NCI-H1417 treated with DMSO at 0.1 percent for 48 hours (cell line): ENCODE data around the gene RASSF1.
A peak's percentile ranks its signal among the peaks of the same experiment; 100 is the strongest.

Source experiments
- DNase-seq: peaks from one replicate; lab custom pipeline; 2025; lab: John Stamatoyannopoulos, UW

RASSF1 gene

DNA sequence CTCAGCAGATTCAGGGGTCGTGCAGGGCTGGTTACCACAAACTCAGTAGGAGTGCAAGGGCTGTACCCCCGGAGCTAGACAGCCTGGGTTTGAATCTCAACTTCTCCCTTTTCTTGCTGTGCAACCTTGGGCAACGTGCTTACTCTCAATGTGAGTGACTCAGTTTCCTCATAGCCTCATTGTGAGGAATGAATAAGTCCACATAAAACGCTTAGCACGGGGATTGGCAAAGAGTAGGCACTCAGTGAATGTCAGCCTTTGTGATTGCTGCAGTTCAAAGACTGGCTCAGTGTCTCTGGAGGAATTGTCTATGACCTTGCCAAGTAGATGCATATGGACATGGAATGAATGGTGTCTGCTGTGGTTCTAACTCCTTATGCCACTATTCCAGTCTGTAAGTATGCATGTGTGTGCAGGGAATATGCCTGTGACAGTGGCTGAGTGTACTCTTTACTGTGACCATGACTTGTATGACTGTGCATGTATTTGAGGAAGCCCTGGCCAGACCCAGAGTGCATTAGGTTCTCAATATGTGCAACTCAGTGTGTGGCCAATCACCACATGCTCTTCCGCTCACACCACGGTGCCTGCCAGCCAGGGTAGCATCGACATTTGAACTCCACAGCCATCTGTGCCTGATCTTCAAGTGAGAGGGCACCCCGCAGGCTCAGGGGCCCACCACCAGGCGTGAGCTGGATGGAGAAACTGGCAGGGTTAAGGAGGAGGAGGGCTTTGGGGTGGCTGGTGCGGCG, 40.5 kb downstream of the RASSF1 start:
- DNase-seq = no peak

DNA sequence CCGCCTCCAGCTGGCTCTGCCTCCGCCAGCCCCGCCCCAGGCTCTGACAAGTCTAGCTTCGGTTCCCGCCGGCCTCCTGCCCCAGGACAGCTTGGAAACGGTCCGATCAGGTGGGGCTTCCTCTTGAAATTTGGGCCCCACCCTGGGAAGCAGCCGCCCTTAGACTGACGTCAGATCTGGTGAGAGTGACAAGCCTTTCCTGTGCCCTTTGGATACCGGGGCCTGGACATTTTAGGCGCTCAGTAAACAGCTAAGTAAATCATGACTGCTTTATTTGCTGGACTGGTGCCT, 41.1 kb downstream of the RASSF1 start:
- no peak for DNase-seq

DNA sequence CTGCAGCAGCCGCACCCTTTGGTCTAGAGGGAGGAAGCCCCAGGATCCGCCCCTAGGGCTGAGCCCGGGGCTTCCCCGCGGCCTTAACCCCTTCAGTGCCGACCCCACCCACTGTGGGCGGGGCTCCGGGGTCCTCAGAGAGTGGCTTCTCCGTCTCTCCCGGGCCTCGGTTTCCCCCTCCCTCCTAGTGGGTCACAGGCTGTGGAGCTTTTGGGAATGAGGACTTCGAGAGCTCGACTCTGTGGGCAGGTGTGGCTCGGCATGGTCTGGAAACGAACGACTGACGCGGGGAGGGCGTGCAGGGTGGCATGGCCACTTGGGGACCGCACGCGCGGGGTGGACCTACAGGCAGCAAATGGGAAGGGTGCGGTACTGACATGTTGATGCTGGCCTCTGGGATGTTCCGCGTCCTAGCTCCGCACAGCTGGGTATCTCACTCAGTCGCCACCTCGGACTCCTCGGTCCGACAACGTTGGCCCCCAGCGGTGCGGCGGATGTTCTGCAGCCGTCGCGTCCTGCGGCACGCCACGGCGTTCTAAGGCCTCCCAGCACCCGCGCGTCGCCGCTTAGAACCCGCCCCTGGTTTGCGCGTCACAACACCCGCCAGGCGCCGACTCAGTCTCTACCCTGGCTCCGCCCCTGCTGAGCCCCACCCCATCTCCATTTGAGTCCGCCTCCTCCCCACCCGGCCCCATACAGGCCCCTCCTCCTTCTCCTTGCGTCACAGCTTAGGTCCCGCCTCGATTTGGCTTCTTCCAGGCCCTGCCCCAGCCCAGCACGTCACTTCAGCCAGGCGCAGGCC, 41.6 kb downstream of the RASSF1 start, which contains the start of the genes HYAL3 and NAA80:
HYAL3 (minus strand) TSS at position 570 of the 802 bp plus-strand sequence. CDS start 3,803 bp downstream, outside the sequence.
NAA80 (minus strand) TSS at position 570 of the 802 bp plus-strand sequence. CDS start 1,942 bp downstream, outside the sequence.
- peak; percentile 69 for DNase-seq

DNA sequence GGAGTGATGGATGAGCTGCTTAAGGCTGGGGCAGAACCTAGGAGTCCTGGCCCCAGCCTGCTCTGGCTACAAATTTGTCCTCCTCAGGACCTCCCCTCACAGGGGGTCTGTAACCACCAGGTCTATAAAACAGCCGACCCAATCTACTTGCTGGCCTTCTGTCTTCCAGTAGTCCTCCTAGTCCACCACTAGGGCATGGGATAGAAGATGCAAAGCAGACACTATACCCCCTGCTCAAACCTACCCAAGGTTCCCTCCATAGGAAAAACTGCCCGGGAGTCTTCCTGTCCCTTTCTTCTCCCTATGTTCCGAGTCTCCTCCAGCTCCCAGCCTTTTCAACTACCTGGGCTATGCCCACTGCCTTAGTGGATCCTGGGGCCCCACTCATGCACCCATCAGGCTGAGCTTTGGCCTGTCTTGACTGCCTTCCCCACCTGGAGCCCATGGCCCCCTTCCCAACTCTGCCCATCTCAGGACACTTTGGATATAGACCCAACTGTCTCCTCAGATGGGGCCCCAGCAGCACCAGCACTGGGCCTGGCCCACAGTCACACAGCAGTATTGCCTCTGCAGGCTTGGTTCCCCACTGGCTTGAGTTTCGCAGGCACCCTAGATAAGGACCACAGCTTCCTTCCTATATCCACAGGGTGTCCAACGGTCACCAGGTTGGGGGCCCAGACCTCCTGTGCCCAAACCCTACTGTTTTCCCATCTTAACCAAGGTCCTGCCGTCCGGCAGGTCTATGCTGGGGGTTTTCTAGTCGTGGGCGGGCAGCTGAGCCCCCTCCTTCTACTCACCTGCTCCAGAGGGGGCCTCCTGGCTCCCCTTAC, 42.5 kb downstream of the RASSF1 start:
- no peak for DNase-seq

DNA sequence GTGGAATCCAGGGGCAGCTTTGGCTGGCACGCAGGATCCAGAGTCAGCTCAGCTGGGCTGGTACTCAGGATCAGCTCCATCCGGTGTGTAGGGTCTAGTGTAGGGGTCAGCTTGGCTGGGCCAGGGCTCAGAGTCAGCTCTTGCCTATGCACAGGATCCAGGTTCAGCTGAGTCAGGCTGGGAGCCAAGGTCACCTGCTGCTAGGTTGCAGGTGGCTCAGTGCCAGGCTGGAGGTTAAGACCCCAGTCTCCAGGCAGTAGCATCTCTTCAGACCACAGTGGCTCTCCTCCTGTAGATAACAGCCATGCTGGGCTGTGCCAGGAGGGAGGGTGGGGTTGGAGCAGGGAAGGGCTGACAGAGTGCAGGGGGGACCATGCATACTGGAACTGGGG, 43.3 kb downstream of the RASSF1 start:
- no peak for DNase-seq

DNA sequence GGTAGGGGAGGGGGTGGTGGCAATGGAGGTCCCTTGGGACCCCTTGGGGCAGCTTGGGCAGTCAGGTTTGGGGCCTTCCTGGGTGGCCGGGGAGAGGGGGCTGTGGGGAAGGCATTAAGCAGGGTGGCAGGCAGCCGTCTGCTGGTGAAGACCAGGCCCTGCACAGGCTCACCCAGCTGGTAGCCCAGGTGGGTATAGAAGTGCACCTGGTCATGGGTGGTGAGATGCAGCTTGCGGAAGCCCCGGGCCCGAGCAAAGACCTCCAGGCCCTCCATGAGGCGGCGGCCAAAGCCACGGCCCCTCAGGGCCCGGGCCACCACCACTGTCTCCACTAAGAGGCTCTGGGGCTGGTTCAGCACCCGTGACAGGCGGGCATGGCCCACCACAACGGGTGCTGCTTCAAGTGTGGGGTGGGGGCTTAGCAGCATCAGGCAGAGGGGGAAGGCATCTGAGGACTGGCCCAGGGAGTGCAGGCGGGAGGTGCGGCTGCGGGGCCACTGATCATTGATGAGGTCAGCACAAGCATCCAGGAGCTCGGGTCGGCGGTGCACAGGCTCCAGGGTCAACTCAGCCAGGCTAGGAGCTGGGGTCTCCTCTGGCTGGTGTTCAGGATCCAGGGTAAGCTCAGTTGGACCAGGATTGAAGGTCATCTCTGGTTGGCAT, 43.8 kb downstream of the RASSF1 start:
- DNase-seq = no peak

DNA sequence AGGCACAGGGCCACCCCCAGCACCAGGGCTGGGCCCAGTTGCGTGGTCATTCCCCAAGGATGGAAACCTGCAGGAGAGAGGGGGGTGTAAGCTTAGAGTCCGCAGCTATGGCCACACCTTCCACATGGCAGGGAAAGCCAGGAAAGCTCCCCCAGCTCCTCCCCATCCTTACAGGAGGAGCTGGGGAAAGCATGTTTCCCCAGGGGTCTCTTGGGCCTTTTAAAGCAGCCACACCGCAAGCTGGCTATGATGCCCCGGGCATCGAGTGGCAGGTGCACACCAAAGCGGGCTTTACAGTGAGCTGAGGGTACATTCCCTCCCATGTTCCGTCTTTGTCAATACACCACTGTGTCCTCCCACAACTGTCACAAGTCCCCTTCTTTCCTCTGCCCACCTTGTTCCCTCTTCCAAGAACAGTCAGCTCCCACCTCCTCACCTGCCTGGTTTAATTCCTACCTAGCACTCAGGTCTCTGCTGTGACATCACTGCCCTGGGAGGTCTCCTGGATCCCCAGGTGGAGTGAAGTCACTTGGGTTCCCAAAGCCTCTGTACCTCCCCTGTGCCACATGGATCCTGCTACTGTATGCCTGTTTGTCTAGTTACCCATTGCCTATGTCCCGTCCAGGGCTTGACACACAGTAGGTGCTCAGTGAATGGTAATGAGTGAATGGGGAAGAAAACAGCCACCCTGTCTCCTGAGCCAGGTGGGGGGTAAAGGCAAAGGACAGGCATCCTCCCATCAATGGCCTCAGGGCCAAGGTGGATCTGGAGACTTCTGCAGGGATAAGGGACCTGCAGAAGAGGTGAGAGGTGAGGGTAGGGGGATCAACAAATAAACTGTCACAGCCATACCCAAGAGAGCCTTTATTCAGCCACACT, 44.8 kb downstream of the RASSF1 start:
- no peak for DNase-seq

DNA sequence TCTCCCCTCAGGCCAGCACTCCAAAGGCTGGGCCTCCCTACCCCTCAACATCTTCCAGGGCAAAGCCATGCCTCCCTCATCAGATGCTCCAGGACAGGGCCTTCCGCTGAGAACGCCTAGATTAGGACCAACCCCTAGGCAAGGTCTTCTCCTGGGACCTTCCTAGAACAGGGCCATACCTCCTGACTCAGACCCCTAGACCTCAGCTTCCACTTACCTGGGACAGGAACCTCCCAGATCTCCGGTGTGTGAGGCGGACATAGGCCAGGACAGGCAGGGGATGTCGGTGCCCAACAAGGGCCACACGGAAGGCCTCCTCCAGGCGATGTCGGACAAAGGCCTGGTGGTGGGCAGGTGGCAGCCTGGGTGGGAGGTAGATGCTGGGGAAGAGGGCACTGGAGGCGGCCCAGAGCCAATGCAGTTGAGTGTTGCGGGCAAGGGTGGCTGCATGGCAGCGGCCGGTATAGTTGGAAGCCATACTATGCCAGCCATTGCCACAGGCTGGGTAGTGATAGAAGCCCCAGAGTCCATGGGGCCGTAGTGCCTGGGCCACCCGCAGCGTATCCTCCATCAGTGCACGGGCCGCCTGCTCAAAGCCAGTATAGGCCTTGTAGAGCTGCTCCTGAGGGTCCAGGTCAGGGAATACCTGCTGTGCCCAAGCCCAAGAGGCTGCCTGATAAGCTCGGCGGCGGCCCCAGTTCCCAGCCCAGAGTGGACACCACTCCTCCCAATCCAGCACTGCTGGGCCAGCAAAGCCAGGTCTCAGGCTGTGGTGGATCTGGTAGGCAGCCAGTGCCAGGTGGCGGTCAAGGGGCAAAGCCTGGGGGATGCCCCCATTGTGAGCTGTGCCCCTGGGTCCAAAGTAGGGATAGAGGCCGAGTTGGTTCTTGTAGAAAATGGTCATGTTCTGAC, 45.9 kb downstream of the RASSF1 start:
- DNase-seq = no peak

DNA sequence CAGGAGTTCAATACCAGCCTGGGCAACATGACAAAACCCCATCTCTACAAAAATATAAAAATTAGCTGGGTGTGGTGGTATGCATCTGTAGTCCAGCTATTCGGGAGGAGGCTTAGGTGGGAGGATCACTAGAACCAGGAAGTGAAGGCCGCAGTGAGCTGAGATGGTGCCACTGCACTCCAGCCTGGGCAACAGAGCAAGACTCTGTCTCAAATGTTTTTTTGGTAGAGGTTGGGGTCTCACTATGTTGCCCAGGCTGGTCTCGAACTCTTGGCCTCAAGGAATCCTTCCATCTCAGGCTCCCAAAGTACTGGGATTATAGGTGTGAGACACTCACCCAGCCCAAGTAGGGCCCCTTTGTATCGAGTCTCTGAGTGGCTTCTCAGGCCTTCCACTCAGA, 46.5 kb downstream of the RASSF1 start:
- no peak for DNase-seq

DNA sequence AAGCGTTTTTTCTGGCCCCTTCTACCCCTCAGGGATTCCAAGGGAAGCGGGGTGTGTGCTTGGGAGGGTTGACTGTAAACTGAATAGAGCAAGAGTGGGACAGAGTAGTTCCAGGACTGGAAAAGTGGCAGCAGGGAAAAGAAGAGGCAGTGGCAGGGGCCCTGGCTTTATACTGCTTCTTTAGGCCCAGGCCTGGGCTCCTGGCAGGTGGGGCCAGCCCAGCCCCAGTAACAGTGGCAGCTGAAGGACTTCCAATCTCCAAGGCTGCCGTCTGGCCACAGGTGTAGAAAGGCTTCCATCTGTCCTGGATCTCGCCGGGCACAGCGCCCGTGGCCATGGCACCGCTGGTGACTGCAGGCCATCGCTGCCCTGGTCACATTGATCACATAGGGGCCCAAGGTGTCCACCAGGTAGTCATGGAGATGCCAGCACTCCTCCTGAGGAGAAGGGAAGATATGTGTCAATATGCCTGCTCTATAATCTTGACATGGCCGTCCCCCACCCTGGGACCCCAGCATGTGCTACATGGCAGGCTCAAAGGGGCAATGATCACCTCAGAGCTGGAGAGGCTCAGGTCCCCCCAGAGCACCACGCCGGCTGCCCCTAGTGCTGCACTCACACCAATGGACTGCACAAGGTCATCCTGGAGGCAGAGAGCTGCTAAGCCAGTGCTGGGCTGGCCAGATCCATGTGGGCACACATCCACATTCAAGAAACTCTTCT, 47.4 kb downstream of the RASSF1 start:
- DNase-seq = no peak

DNA sequence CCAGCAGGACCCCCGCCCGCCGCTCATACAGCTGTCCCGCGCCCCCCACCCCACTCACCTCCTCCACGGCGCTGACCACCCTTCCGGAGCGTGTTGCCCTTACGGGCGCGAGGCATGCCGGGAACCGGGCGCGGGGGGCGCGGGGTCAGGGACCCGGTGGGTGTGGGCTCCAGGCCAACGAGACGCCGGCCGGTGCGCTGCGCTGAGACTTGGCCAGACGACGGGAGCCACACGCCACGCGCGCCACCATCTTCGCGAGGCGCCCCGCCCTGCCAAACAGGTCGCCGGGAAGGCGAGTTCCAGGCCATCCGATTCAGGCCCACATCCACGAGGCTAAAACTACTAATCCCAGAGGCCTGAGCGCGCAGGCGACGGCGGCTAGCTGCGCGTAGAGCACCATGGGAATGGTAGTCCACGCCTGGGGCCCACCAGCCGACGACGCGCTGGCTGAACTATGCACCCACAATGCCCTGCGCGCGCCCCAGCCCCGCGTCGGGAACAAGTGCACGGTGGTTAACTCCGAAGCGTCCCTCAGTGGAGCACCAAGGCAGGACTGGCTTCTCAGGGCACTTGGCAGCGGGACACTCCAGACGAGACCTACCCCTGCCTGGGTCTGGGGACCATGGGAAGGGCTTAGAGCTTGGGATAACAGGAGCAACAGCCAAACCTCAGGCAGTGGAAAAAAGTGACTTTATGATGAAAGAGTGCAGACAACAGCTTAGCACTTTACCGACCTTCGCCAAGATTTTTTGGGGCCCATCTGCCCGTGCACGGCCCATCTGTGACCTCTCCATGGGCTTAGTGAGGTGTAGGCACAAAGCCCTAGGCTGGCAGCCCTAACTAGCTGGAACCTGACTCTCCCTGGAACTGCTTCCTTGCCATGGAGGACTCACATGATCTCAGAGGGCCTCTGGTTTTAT, 48.2 kb downstream of the RASSF1 start, which contains the start of gene IFRD2:
IFRD2 (minus strand) TSS at position 271 of the 920 bp plus-strand sequence; CDS start at position 116, 155 bp downstream.
- peak; percentile 51 for DNase-seq

DNA sequence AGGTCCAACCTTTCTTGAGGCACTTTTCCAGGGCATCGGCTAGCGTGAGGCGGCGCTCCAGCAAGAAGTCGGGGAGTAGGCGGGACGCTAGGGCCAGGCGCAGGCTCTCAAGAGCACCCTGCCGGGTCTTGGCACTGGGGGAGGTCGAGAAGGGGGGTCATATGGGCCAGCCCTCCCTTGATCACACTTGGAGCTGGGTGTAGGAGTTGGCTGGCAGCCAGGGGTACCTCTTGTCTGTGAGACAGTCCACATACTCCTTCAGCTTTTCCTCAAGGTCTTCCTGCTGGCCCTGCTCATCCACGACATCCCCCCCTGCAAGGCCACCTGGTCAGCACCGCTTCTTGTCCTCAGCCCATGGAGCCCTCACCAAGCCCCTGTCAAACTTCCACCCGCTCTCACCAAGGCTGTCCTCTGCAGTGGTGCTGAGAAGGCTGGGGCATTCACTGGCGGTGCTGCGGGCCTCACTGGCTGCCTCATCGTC, 50.4 kb downstream of the RASSF1 start:
- no peak for DNase-seq

DNA sequence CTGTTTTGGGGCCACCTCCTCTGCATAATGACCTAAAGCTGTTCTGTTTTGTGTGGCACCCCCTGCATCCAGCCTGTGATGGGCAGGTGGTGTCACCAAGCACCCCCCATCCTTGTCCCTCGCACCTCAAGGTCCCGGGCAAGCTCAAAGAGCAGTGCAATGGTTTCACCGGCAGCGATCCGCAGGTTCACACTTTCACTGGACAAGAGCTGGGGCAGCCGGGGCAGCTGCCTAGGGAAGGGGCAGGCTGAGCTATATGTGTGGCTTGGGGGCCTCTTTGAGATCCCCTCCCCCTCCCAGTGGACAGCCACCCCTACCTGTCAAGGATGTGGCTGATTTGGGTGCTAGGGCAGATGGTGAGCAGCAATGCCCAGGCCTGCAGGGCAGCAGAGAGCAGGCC, 51.5 kb downstream of the RASSF1 start:
- DNase-seq = no peak

DNA sequence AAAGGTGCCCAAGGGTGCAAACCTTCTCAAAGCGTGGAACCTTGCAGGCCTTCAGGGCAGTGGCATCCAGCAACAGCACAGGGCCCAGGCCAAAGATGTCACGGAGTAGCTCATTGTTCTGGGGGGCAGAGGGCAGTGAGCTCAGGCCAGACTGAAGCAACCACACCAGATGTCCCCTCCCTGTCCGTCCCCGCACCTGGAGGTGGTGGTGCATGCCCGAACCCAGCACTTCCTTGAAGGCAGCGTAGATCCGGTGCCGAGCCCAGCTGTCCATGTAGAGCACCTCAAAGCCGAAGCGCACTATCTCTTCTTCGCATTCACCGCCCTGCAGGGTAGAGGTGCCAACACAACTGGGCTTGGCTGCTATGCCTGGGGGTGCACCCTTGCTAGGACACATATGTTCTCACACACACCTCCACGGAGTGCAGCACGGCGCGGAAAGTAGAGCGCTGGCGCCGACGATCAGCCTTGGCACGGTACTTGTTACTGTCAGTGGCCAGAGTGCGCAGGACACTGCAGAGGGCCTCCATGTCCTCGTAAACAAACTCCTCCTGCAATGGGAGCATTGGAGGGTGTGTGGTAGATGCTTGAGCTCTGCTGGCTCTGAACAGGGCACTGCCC, 52.1 kb downstream of the RASSF1 start:
- DNase-seq = no peak

DNA sequence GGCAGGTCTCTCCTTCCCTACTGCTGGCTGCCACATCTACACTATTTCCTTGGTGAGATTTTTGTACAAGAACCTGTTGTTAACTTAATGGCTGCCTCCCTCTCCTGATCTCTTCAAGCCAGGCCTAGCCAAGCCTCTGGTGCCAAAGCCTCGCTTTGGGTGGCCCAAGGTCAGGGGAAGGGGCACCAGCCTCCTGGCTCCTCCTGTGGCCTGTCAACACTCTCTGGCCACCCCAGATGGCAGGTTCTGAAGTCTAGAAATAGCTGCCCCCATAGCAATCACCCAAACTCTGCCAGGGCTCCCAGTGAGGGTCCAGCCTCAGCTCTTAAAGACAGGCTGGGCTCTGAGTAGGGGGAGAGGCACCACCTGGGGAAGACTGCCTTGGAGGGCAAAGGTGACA, 53.4 kb downstream of the RASSF1 start:
- DNase-seq = no peak

DNA sequence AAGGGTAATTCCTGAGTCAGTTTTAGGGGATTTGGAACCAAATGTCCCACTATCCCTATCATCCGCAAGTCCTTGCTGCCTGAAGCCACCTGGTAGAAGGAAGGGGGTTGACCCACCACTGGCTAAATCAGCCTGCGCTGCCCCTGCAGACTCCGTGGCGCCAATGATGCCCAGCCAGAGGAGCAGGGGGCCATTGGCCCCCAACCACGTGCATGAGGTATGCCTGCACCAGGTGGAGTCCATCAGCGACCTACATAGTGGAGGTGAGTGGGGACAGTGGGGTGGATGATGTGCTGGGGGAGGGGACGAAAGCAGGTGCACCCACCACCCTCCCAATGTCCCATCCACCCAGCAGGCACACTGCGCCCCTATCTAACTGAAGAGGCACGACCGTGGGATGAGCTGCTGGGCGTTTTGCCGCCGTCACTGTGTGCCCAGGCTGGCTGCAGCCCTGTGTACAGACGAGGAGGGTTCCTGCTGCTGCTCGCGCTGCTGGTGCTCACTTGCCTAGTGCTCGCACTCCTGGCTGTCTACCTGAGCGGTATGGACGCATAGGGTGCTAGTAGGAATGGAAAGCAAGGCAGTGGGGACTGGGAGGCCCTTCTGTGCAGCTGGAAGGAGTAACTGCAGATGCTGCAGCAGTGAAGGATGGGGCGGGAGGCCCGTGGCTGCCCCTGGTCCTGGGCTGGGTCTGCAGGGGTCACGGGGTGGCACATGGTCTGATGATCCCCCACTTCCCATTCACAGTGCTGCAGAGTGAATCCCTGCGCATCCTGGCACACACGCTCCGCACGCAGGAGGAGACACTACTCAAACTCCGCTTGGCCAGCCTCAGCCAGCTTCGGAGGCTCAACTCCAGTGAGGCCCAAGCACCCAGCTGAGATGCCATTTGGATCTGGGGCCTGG, 54.1 kb downstream of the RASSF1 start:
- DNase-seq = no peak
